ENCODE results near the gene SLC26A11.

The SLC26A11 gene

GRCh38 chr17:80173916-80174315 lies 46.3 kb upstream of the SLC26A11 start:
- H3F3A ChIP-seq (ENCODE audit: insufficient read depth), result no peaks in the 10 kb centered on the region
- H3K4me3 ChIP-seq (ENCODE audit: insufficient read depth, low read length, poor library complexity, severe bottlenecking), result no peak overlapping the region
- no peaks in the 10 kb centered on the region for H3K36me3 ChIP-seq (ENCODE audit: low read length)
- no peaks in the 10 kb centered on the region for H3K9me3 ChIP-seq (ENCODE audit: insufficient read depth, low read length)
- no peak overlapping the region for H2AFZ ChIP-seq (ENCODE audit: low read depth, low read length, severe bottlenecking)
- no peaks in the 10 kb centered on the region for H4K20me1 ChIP-seq (ENCODE audit: low read depth, low read length)
- no peaks in the 10 kb centered on the region for H3K79me2 ChIP-seq (ENCODE audit: insufficient read depth, low read length)
- H3K9ac ChIP-seq (ENCODE audit: low read length), result no peak overlapping the region
- H3K27me3 ChIP-seq (ENCODE audit: low read length), result no peaks in the 10 kb centered on the region
- no peak overlapping the region for H3K4me2 ChIP-seq (ENCODE audit: low read depth, low read length, poor library complexity, severe bottlenecking)
- TF ChIP-seq EZH2phosphoT487 (conservative IDR thresholded peaks at IDR 0.05; ENCODE audit: low read length), result no peak
- TF ChIP-seq, protein P1, sequence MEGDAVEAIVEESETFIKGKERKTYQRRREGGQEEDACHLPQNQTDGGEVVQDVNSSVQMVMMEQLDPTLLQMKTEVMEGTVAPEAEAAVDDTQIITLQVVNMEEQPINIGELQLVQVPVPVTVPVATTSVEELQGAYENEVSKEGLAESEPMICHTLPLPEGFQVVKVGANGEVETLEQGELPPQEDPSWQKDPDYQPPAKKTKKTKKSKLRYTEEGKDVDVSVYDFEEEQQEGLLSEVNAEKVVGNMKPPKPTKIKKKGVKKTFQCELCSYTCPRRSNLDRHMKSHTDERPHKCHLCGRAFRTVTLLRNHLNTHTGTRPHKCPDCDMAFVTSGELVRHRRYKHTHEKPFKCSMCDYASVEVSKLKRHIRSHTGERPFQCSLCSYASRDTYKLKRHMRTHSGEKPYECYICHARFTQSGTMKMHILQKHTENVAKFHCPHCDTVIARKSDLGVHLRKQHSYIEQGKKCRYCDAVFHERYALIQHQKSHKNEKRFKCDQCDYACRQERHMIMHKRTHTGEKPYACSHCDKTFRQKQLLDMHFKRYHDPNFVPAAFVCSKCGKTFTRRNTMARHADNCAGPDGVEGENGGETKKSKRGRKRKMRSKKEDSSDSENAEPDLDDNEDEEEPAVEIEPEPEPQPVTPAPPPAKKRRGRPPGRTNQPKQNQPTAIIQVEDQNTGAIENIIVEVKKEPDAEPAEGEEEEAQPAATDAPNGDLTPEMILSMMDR (IDR thresholded peaks at IDR 0.05; ENCODE audit: insufficient read depth, low read length, poor library complexity, severe bottlenecking), result no peak
- no peaks in the 10 kb centered on the region for H3K9me2 ChIP-seq (replicated peaks; ENCODE audit: insufficient read depth, low read length)
- no peak overlapping the region for H3K27ac ChIP-seq (ENCODE audit: low read depth, low read length)

DNA sequence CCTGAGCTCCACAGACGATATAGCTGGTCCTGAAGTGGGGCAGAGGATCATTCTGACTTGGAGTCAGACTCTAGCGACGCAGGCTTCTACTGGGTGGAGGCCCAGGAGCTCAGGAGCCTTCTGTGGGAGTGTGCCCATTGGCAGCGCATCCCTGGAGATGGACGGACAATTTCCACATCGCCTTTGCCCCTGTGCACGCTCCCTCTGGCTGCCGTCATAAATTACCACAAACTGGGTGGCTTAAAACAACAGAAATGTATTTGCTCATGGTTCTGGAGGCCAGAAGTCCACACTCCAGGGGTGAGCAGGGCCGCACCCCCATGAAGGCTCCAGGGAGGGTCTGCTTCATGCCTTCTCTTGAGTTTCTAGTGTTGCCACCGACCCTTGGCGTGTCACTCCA lies 43.5 kb upstream of the SLC26A11 start:
- H3K27me3 ChIP-seq (ENCODE audit: low read length), result no peaks in the 10 kb centered on the region
- no peaks in the 10 kb centered on the region for H3K9me2 ChIP-seq (replicated peaks; ENCODE audit: insufficient read depth, low read length)
- H3K36me3 ChIP-seq (ENCODE audit: low read length), result no peaks in the 10 kb centered on the region
- no peak overlapping the region for H3K27ac ChIP-seq (ENCODE audit: low read depth, low read length)
- no peaks in the 10 kb centered on the region for H3K9me3 ChIP-seq (ENCODE audit: insufficient read depth, low read length)
- H3K4me3 ChIP-seq (ENCODE audit: insufficient read depth, low read length, poor library complexity, severe bottlenecking), result no peak overlapping the region
- TF ChIP-seq, protein P1 (IDR thresholded peaks at IDR 0.05; ENCODE audit: insufficient read depth, low read length, poor library complexity, severe bottlenecking), result no peak
- no peak for TF ChIP-seq EZH2phosphoT487 (conservative IDR thresholded peaks at IDR 0.05; ENCODE audit: low read length)
- H3F3A ChIP-seq (ENCODE audit: insufficient read depth), result no peaks in the 10 kb centered on the region
- no peak overlapping the region for H3K9ac ChIP-seq (ENCODE audit: low read length)
- H3K79me2 ChIP-seq (ENCODE audit: insufficient read depth, low read length), result no peaks in the 10 kb centered on the region
- no peaks in the 10 kb centered on the region for H4K20me1 ChIP-seq (ENCODE audit: low read depth, low read length)
- H3K4me2 ChIP-seq (ENCODE audit: low read depth, low read length, poor library complexity, severe bottlenecking), result no peak overlapping the region
- H2AFZ ChIP-seq (ENCODE audit: low read depth, low read length, severe bottlenecking), result no peak overlapping the region

DNA sequence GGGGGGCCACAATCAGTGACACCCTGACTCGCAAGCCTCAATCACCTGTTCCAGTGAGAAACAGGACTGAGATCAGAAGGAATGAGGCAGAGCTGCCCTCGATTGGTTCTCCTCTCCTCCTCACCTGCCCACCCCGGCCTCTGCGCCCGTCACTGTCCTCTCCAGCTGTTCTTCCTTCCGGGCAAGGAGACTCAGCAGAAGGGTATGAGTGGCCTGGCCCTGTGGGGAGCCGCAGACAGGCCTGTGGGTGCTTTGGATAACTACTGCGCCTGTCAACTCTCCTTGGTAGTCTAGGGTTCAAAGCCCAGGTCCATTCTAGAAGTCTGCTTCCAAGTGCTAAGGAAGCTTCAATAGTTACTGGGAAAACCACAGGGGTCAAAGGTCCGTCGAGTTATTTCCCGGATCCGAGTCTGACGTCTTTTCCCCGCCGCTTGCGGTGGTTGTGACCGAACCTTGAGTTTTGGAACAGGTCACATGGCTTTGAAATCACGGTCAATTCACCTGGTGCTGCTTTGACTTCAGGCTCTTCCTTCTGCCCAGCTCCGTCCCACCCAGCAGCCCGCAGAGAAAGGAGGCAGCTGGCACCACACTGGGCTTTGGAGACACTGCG lies 42.1 kb upstream of the SLC26A11 start:
- H3F3A ChIP-seq (ENCODE audit: insufficient read depth), result no peaks in the 10 kb centered on the region
- no peaks in the 10 kb centered on the region for H3K9me2 ChIP-seq (replicated peaks; ENCODE audit: insufficient read depth, low read length)
- H3K9me3 ChIP-seq (ENCODE audit: insufficient read depth, low read length), result no peaks in the 10 kb centered on the region
- no peaks in the 10 kb centered on the region for H3K36me3 ChIP-seq (ENCODE audit: low read length)
- no peaks in the 10 kb centered on the region for H3K27me3 ChIP-seq (ENCODE audit: low read length)
- H3K9ac ChIP-seq (ENCODE audit: low read length), result no peak overlapping the region
- H4K20me1 ChIP-seq (ENCODE audit: low read depth, low read length), result no peaks in the 10 kb centered on the region
- H3K4me3 ChIP-seq (ENCODE audit: insufficient read depth, low read length, poor library complexity, severe bottlenecking), result no peak overlapping the region
- H2AFZ ChIP-seq (ENCODE audit: low read depth, low read length, severe bottlenecking), result no peak overlapping the region
- no peaks in the 10 kb centered on the region for H3K79me2 ChIP-seq (ENCODE audit: insufficient read depth, low read length)
- TF ChIP-seq EZH2phosphoT487 (conservative IDR thresholded peaks at IDR 0.05; ENCODE audit: low read length), result no peak
- TF ChIP-seq, protein P1 (IDR thresholded peaks at IDR 0.05; ENCODE audit: insufficient read depth, low read length, poor library complexity, severe bottlenecking), result no peak
- no peak overlapping the region for H3K4me2 ChIP-seq (ENCODE audit: low read depth, low read length, poor library complexity, severe bottlenecking)
- no peak overlapping the region for H3K27ac ChIP-seq (ENCODE audit: low read depth, low read length)
